Measurements from ENCODE around the gene TRIM17.

TRIM17 gene, protein sequence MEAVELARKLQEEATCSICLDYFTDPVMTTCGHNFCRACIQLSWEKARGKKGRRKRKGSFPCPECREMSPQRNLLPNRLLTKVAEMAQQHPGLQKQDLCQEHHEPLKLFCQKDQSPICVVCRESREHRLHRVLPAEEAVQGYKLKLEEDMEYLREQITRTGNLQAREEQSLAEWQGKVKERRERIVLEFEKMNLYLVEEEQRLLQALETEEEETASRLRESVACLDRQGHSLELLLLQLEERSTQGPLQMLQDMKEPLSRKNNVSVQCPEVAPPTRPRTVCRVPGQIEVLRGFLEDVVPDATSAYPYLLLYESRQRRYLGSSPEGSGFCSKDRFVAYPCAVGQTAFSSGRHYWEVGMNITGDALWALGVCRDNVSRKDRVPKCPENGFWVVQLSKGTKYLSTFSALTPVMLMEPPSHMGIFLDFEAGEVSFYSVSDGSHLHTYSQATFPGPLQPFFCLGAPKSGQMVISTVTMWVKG

DNA sequence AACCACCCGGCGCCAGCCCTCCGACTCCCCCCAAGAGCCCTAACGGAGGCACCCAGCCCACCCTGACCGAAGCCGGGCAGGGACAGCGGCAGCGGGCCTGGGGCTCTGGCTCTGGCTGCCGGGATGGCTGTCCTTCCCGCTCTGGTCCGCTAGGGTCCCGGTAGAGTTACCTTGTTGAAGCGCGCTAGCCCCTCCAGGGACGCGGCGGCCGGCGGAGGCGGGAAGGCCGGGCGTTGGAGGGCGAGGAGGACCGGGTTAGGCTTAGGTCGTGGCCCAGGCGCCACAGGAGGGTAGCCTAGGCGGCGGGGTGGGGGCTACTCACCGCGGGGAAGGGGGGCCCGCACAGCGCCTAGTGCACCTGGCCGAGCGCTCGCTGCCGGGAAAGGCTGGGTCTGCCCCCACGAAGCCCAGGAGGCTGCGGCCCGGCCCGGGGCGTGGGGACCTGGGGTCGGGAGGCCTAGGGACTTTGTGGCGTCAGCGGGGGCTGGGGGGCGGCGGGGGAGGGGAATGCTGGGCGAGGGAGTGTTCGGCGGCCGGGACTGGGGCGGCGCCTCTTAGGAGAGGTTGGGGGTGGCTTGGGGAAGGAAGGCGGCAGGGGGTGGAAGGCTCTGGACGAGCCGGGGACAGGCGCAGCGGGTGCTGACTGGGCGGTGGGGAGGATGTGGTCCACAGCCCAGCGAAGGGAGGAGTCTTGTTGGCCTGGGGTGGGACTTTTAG lies at the start of gene TRIM17:
TSS of gene TRIM17 (minus strand) at position 645 of the 717 bp plus-strand sequence. CDS start 1,789 bp downstream, outside the sequence.
- DNase-seq = peak; percentile 3

- DNase-seq = peak; percentile 21
Measured at GRCh38 chr1:228465571-228466146, 49.0 kb upstream of the TRIM17 start.

DNA sequence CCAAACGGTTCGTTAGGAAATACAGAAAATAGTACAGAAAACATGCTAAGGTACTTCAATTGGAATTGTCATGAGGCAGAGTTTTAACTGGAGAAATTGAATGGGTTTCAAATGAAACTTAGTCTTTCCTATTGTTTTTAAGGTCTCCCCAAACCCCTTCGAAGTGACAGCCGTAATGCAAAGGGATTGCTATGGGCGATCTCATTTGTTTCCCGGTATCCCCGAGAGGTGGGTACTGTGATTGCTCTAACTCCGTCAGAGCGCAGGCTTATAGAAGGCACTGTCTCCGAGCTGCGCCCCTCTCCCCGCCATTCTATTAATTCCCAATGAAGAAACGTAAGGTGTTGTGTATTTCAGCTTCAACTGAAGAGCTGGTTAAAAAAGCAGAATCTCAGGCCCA lies 48.5 kb upstream of the TRIM17 start:
- peak; percentile 21 for DNase-seq

DNA sequence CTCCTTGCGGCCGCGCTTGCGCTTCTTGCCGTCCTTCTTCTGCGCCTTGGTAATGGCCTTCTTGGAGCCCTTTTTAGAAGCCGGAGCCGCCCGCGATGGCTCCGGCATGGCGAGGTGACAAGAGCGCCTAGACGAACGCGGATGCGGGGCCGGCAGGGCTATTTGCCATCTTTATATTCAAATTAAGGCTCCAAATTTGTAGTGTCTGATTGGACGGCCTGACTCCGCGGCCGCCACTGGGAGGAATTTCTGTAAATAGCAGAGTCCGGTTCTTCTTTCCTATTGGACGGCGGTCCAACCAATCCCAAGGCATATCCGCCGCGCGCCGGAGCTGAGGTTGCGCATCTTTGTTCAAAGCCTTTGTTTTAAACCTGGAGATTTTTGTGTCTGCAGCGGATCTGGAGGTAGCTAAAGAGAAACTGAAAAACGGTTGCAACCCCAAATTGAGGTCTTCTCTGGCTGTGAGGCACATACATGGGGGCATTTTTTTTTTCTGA lies 47.9 kb upstream of the TRIM17 start:
- DNase-seq = peak; percentile 90

GRCh38 chr1:228463559-228464455 lies 47.1 kb upstream of the TRIM17 start:
- DNase-seq = peak; percentile 35

GRCh38 chr1:228463009-228463558 lies 46.4 kb upstream of the TRIM17 start:
- no peak for DNase-seq

DNA sequence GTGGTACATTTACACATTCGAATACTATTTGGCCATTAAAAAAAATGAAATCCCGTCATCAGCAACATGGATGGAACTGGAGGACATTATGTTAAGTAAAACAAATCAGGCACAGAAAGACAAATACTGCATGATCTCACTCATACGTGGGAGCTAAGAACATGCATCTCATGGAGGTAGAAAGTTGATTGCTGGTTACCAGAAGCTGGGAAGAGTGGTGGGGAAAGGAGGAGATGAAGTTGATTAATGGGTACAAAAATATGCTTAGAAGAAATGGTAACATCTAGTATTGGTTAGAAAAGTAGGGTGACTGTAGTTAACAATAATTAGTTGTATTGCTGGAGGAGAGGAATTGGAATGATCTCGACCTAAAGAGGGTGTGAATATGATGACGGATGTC lies 45.9 kb upstream of the TRIM17 start:
- no peak for DNase-seq

GRCh38 chr1:228460821-228461220 lies 44.2 kb upstream of the TRIM17 start:
- no peak for DNase-seq

- DNase-seq = peak; percentile 42
Measured at GRCh38 chr1:228459091-228459993, 42.7 kb upstream of the TRIM17 start.

DNA sequence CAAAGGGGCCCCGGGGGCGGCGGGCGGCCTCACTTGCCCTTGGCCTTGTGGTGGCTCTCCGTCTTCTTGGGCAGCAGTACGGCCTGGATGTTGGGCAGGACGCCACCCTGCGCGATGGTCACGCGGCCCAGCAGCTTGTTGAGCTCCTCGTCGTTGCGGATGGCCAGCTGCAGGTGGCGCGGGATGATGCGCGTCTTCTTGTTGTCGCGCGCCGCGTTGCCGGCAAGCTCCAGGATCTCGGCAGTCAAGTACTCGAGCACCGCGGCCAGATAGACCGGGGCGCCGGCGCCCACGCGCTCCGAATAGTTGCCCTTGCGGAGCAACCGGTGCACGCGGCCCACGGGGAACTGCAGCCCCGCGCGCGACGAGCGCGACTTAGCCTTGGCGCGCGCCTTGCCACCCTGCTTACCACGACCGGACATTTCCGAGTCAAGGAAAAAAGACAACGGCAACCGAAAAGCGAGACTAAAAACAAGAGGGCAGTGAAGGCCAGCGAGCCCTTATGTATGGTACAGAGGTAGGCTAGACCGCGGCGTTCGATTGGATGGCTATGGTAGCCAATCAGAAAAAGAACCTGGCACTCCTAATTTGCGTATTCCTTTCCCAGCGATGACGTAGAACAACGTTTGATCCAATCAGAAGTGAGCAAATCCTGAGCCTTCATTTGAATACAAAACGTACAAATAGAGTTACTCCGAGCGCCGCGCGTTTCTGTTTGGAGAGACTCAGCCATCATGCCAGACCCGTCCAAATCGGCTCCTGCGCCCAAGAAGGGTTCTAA lies 40.9 kb upstream of the TRIM17 start:
- peak; percentile 90 for DNase-seq

DNA sequence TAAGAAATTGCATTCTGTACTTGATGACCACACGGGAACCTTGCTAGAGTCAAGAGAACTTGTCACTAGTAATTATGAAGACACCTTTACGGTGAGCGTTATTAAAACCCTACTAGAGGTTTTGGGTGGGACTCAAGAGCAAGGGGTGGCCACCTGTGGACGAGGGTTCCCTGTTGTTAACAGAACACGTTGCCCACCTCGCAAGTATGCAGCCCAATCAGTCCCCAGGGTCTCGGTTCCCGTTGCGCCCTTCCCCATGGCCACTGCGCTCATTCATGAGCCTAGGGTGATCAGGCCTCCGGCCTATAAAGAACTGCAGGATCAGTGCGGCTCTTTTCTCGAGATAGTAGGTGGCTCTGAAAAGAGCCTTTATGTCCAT lies 40.3 kb upstream of the TRIM17 start:
- DNase-seq = peak; percentile 39

DNA sequence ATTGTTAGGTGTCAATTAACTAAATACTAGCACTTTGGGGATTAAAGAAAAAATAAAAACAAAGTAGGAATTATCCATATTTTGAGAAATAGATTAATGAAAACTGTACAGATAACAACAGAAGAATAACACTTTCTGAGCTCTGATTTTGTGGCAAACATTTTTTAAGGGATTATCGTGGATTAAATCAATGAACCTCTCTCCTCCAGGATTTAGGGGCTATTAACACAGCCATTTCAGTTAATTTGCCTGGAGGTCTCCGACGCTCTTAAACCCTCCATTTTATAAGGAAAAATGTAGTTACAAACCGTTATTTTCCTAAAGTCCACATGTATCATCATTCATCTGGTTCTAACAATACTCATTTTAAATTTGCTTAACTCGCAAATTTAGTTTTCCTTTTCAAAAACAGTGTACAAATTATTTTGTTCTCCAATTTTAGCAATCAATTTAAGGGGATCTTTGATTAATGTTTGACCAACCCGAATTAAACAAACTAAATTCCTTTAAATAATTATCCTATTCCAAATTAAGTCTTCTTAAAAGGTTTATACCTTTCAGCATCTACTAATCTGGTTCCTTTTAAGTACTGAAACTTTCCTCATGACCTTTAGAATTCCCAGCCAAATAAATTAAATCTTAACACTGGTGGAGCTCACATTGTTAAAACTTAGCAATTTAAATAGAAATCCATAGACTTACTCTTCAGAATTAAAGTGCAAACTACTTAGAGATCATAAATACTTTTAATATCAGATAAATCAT lies 39.8 kb upstream of the TRIM17 start:
- DNase-seq = no peak

DNA sequence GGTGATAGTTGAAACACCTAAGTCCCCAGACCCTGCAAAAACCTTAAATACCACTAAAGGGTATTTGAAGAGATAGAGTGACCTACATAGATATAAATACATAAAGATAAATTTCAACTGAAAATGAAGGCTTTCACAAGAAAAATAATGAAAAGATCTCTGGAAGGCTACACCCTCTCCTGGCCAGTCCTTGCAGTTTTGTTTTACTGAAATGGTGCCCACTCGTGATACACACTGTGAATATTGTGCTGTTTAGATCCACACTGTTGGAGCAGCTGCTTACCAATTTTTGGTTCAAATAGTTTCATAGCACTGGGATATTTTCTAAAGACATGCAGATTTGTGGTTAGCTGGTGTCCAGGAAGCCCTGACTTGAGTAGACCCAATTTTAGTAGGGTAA lies 39.1 kb upstream of the TRIM17 start:
- DNase-seq = no peak

DNA sequence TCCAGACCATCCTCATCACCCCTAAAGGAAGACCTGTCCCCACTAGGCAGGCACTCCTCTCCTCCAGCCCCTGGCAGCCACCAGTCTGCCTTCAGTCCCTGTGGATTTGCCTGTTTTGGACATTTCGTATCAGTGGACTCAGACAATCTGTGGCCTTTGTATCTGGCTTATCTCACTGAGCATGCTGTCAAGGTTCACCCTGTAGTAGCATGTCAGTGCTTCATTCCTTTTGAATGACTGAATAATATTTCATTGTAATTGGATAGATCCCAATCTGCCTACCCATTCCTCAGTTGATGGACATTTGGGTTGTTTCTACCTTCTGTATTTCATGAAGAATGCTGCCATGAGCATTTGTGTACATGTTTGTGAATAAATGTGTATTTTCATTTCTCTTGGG lies 37.6 kb upstream of the TRIM17 start:
- no peak for DNase-seq

DNA sequence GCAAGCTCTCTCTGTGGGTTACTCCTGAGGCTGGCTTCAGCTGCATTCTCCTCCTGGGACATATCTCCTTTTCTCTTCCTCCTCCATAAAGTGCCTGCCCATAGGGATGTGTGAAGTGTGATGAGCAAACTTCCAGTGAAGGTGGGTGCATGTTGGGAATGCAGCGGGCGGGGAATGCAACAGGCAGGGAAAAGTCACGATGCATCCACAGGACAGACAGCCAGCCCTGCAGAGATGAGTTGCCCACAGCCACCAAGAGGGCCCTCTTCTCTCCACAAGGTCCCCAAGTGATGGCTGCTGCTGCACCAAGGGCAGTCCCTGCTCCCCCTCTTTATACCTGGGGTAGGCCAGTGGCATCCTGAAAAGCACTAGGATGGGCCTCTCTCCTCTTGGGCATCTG lies 37.0 kb upstream of the TRIM17 start:
- DNase-seq = no peak

DNA sequence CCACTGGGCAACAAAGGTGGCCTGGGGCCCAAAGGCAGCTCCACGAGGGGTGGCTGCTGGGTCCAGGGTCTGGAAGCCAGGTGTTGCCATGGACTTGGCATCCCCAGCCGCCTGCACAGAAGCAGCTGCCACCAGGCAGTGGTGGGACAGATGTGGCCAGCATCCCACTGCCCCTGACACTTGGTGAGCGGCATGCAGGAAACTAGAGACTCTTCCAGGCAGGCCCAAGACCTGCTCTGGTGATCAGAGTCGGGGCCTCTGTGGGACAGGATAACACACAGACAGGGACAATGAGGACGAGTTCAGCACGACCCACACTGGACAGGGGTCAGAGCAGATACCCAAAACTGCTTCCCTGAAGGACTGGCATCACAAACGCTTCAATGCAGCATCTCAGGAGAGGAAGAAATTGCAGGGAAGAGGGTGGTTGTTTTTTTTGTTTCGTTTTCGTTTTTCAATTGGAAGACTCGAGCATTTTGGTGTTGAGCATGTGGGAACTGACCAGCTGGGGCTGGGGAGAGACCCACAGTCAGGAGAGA lies 36.4 kb upstream of the TRIM17 start:
- no peak for DNase-seq

DNA sequence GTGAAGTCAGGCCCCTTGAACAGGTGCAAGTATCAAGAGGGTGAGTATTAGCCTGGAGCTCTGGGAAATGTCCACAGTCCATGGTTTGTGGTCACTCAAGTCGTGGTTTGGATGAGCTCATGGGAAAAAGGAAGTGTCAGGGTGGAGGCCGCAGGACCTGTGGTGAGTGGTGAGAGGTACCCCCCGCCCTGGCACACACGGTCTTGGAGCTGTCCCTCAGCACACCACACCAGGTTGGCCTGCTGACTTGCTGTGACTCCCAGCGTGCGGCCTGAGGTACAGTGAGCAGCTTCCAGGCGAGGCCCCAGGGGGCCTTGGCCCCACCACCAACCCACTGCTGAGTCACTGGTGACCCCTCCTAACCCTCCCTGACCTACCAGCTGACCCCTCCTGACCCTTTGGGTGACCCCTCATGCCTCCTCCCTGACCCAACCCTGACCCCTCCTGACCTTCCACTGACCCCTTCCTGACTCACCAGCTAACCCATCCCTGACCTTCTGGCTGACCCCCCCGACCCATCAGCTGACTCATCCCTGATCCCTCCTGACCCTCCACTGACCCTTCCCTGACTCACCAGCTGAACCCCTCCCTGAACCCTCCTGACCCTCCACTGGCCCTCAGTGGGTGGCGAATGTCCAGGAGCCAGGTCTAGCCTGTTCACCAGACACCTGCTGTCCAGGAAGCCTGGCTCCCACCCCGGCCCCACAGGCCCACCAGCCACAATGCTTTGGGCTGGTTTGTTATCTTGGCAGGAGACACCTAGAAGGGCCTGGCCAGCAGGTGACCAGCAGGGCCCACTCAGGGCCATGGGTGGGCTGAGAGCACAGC lies 35.7 kb upstream of the TRIM17 start:
- no peak for DNase-seq

DNA sequence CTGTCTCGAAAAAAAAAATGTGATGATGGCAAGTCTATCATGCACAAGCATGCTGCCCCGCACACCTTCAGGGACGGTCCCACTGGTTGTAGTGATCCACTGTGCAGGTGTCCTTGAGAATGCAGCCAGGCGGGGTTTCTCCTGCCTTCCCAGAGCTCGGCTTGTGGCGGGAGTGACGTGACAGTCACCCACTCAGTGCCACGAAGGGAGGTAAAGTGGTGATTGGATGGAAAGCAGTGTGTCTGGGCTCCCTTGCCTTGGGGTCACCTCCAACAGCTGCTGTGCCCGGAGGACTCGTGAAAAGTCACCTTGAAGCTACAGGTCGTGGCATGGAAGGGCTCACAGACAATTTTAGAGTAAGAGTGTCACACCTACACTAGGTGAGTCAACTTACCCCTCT lies 33.5 kb upstream of the TRIM17 start:
- no peak for DNase-seq

Measured in NCI-H1105 treated with DMSO at 0.1 percent for 48 hours (cell line).